BLaER1 (cell line): ENCODE data around the gene SLC2A11.
A peak's percentile ranks its signal among the peaks of the same experiment; 100 is the strongest.
"Not testable (repeated sequence)": the region's sequence is repeated elsewhere in the genome, so short reads cannot be mapped to it uniquely, and the experiment has no call there.

Experiments
- H3K27ac ChIP-seq: shearing (Covaris generic); formaldehyde crosslinking; 2 replicates; pipeline ENCODE4 v1.8.1; 2022
- H3K27me3 ChIP-seq: shearing (Covaris generic); formaldehyde crosslinking; 2 replicates; pipeline ENCODE4 v1.8.1; 2022
- H3K36me3 ChIP-seq: shearing (Covaris generic); formaldehyde crosslinking; 2 replicates; pipeline ENCODE4 v1.8.1; 2022
- H3K4me1 ChIP-seq: shearing (Covaris generic); formaldehyde crosslinking; 2 replicates; pipeline ENCODE4 v1.8.1; 2022
- H3K4me2 ChIP-seq: shearing (Covaris generic); formaldehyde crosslinking; 2 replicates; pipeline ENCODE4 v1.8.1; 2022
- H3K4me3 ChIP-seq: shearing (Covaris generic); formaldehyde crosslinking; 2 replicates; pipeline ENCODE4 v1.8.1; 2022
- H3K9ac ChIP-seq: shearing (Covaris generic); formaldehyde crosslinking; 2 replicates; pipeline ENCODE4 v1.8.1; 2022
- H3K9me3 ChIP-seq: shearing (Covaris generic); formaldehyde crosslinking; 2 replicates; pipeline ENCODE4 v1.8.1; 2022
- H4K20me1 ChIP-seq: shearing (Covaris generic); formaldehyde crosslinking; 2 replicates; pipeline ENCODE4 v1.8.1; 2022
- Cebpa-rat ChIP-seq: shearing (Covaris generic); IDR thresholded peaks from 2 replicates; pipeline ENCODE4 v1.8.1; 2022

The SLC2A11 gene

GRCh38 chr22:23913661-23914353 lies 56.1 kb downstream of the SLC2A11 start:
- TF ChIP-seq Cebpa-rat, result no peak
- peaks cover 27% of the 10 kb centered on the region for H3K4me1 ChIP-seq
- H4K20me1 ChIP-seq, result no peaks in the 10 kb centered on the region
- H3K27me3 ChIP-seq, result no peaks in the 10 kb centered on the region
- peak overlapping the region; percentile 87 for H3K4me2 ChIP-seq
- H3K36me3 ChIP-seq, result no peaks in the 10 kb centered on the region
- peak overlapping the region; percentile 75 for H3K4me3 ChIP-seq
- no peaks in the 10 kb centered on the region for H3K9me3 ChIP-seq
- H3K27ac ChIP-seq, result peak overlapping the region; percentile 94
- H3K9ac ChIP-seq, result peak overlapping the region; percentile 91

GRCh38 chr22:23915290-23915689 lies 57.6 kb downstream of the SLC2A11 start:
- H3K27ac ChIP-seq, result no peak overlapping the region
- no peaks in the 10 kb centered on the region for H3K9me3 ChIP-seq
- H3K27me3 ChIP-seq, result no peaks in the 10 kb centered on the region
- H3K4me3 ChIP-seq, result no peak overlapping the region
- H3K4me1 ChIP-seq, result peaks cover 37% of the 10 kb centered on the region
- H3K9ac ChIP-seq, result no peak overlapping the region
- H3K4me2 ChIP-seq, result peak overlapping the region; percentile 87
- no peaks in the 10 kb centered on the region for H3K36me3 ChIP-seq
- TF ChIP-seq Cebpa-rat, result no peak
- no peaks in the 10 kb centered on the region for H4K20me1 ChIP-seq

DNA sequence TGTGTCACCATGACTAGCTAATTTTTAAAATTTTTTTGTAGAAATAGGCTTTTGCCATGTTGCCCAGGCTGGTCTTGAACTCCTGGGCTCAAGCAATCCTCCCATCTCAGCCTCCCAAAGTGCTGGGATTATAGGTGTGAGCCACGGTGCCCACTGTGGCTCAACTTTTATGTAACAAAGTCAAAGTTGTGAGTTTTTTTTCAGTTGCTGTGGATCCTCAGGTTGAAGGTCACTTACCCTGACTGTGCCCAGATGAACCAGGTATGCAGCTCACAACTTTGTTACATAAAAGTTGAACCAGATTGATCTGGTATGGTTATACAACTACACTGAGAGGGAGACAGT lies 62.6 kb downstream of the SLC2A11 start:
- not testable (repeated sequence) for H3K36me3 ChIP-seq, H3K9ac ChIP-seq, H4K20me1 ChIP-seq, H3K4me3 ChIP-seq, H3K27me3 ChIP-seq, H3K27ac ChIP-seq, H3K4me2 ChIP-seq
- peaks cover 25% of the 10 kb centered on the region for H3K4me1 ChIP-seq
- peaks cover 17% of the 10 kb centered on the region for H3K9me3 ChIP-seq

GRCh38 chr22:23921586-23922201 lies 64.0 kb downstream of the SLC2A11 start:
- not testable (repeated sequence) for H3K9ac ChIP-seq, H3K4me3 ChIP-seq, H3K4me2 ChIP-seq, H3K27ac ChIP-seq, H3K27me3 ChIP-seq, H3K36me3 ChIP-seq, H4K20me1 ChIP-seq
- Histone ChIP-seq H3K4me1 (peaks cover 18% of the 10 kb centered on the region), H3K9me3 (peaks cover 31% of the 10 kb centered on the region)

GRCh38 chr22:23922921-23923320 lies 65.2 kb downstream of the SLC2A11 start:
- Histone ChIP-seq H3K27ac (no peak overlapping the region), H3K36me3 (no peaks in the 10 kb centered on the region), H3K4me3 (no peak overlapping the region), H3K4me2 (peak overlapping the region; percentile 49), H3K9me3 (peaks cover 37% of the 10 kb centered on the region), H4K20me1 (no peaks in the 10 kb centered on the region), H3K27me3 (no peaks in the 10 kb centered on the region), H3K9ac (no peak overlapping the region), H3K4me1 (peaks cover 18% of the 10 kb centered on the region)
- no peak for TF ChIP-seq Cebpa-rat

GRCh38 chr22:23925020-23925606 lies 67.4 kb downstream of the SLC2A11 start:
- Histone ChIP-seq H3K4me1 (peaks cover 15% of the 10 kb centered on the region), H3K9ac (no peak overlapping the region), H4K20me1 (no peaks in the 10 kb centered on the region), H3K9me3 (peaks cover 47% of the 10 kb centered on the region), H3K27me3 (no peaks in the 10 kb centered on the region), H3K27ac (no peak overlapping the region), H3K4me3 (no peak overlapping the region), H3K4me2 (no peak overlapping the region), H3K36me3 (no peaks in the 10 kb centered on the region)
- no peak for TF ChIP-seq Cebpa-rat

DNA sequence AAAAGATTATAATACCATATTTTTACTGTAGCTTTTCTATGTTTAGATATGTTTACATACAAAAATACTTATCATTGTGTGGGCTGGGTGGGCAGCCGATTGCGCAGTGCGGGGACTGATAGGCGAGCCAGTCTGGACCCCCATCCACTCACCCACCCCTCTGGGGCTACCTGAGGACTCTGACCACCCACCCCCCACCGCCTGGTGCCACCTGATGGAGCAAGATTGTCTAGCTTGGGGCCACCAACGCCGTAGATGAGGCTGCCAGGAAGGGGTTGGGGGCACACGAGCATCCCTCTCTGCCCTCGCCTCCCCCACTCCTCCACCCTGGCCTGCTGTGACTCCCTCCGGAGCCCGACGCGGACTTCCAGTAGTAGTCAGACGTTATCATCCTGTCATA lies 68.9 kb downstream of the SLC2A11 start:
- no peak overlapping the region for H3K4me3 ChIP-seq
- no peaks in the 10 kb centered on the region for H3K27me3 ChIP-seq
- no peak overlapping the region for H3K9ac ChIP-seq
- TF ChIP-seq Cebpa-rat, result no peak
- H3K36me3 ChIP-seq, result no peaks in the 10 kb centered on the region
- H3K9me3 ChIP-seq, result peaks cover 54% of the 10 kb centered on the region
- H4K20me1 ChIP-seq, result no peaks in the 10 kb centered on the region
- no peak overlapping the region for H3K4me2 ChIP-seq
- H3K27ac ChIP-seq, result no peak overlapping the region
- peaks cover 15% of the 10 kb centered on the region for H3K4me1 ChIP-seq
